Stomach (tissue), 4 donors: Measurements from ENCODE around the gene FGGY.

ENCODE experiments used
- POLR2A ChIP-seq, 4 donors: fragments of 450-650 bp; IDR thresholded peaks; one replicate each; pipeline ENCODE4 v1.6.1; 2016; ENCODE audit warnings: antibody characterized with exemption in 4 of 4, control low read depth in 2 of 4, mild to moderate bottlenecking in 1 of 4, moderate library complexity in 1 of 4
- TF ChIP-seq, protein P1 (sequence below), 7 experiments: fragments of 450-650 bp in 4 of 7; fragments of 200-600 bp in 3 of 7; sonication (generic) in 3 of 7; IDR thresholded peaks; one replicate each; pipeline ENCODE4 v1.5.1; 2016 to 2019; ENCODE audit warnings: antibody characterized with exemption in 7 of 7, control low read depth in 2 of 7, mild to moderate bottlenecking in 1 of 7

GRCh38 chr1:59431566-59432294, 134.8 kb downstream of the FGGY start:
- TF ChIP-seq, protein P1, sequence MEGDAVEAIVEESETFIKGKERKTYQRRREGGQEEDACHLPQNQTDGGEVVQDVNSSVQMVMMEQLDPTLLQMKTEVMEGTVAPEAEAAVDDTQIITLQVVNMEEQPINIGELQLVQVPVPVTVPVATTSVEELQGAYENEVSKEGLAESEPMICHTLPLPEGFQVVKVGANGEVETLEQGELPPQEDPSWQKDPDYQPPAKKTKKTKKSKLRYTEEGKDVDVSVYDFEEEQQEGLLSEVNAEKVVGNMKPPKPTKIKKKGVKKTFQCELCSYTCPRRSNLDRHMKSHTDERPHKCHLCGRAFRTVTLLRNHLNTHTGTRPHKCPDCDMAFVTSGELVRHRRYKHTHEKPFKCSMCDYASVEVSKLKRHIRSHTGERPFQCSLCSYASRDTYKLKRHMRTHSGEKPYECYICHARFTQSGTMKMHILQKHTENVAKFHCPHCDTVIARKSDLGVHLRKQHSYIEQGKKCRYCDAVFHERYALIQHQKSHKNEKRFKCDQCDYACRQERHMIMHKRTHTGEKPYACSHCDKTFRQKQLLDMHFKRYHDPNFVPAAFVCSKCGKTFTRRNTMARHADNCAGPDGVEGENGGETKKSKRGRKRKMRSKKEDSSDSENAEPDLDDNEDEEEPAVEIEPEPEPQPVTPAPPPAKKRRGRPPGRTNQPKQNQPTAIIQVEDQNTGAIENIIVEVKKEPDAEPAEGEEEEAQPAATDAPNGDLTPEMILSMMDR (IDR thresholded peaks at IDR 0.05), result no peak
- no peak for TF ChIP-seq POLR2A (IDR thresholded peaks at IDR 0.05)
